Measurements from ENCODE around the gene OVOL2. TPM values are rescaled to one million over a fixed set of nuclear protein-coding genes. Genes with fewer than 3 reads are reported as not detected.

OVOL2 gene
- total and polyA plus RNA-seq, 10 of the 15 experiments (the other 5 are each of a cell fraction or from before 2014, with no cell fraction given), result not detected

DNA sequence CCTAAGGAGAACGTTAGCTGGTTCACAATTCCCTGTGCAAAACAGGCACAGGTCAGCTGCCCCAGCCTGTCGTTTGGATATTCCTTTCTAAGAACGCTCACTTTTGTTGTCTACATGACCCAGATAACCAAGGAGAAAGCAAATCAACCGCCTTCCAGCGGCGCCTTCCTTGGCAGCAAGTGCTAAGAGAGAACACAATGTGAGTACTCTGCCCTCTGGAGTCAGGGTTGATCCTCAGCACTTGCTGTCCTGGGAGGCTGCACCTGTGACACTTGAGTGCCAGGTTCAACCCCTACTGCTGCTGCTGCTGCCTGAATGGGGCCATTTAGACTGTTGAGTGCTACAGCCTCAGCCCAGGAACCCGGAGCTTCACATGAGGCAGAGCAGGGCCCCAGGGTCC, 36.8 kb downstream of the OVOL2 start:
- Histone ChIP-seq H3K79me2 (ENCODE audit: control insufficient read depth, insufficient read depth, low read length) (no peaks in the 10 kb centered on the region), H3K4me2 (ENCODE audit: control insufficient read depth, insufficient read depth) (no peak overlapping the region), H3K27ac (ENCODE audit: control insufficient read depth, insufficient read depth) (no peak overlapping the region), H3K4me1 (ENCODE audit: control insufficient read depth, insufficient read depth, low read length) (no peaks in the 10 kb centered on the region), H3K36me3 (ENCODE audit: control insufficient read depth in 2 of 2, insufficient read depth in 2 of 2, low read length in 1 of 2) (no peaks in the 10 kb centered on the region), H2AFZ (ENCODE audit: control insufficient read depth, low read depth, low read length) (no peak overlapping the region), H4K20me1 (ENCODE audit: control insufficient read depth, insufficient read depth) (no peaks in the 10 kb centered on the region), H3K27me3 (replicated peaks in 1 of 2; ENCODE audit: control insufficient read depth in 2 of 2, insufficient read depth in 2 of 2, low read length in 1 of 2) (no peaks in the 10 kb centered on the region), H3K9me3 (replicated peaks; ENCODE audit: control insufficient read depth, insufficient read depth, low read length) (no peaks in the 10 kb centered on the region), H3K9ac (ENCODE audit: control insufficient read depth, insufficient read depth, low read length) (no peak overlapping the region), H3K4me3 (no peak overlapping the region)
- POLR2A ChIA-PET, result no interaction called here
- no peak for FAIRE-seq
- SMC1A ChIA-PET (ENCODE audit: uncharacterized antibody, unreplicated experiment), result interaction anchor here (0.8 kb wide), 1 partner anchor 338 kb away, joined by 3 read pairs; no protein-coding TSS in a partner anchor
- WGBS (ENCODE audit: insufficient coverage, insufficient replicate concordance, low lambda C conversion rate, missing lambda C conversion rate), result 53% methylated on average over 7 of the region's 7 CpGs
- CTCF ChIA-PET, result interaction anchor here (0.7 to 5.4 kb wide), 10 partner anchors 17 to 516 kb away, joined by 3 to 45 read pairs (median 4); partner anchors contain the start of gene RRBP1
- TF ChIP-seq STAT3 (IDR thresholded peaks at IDR 0.05; ENCODE audit: low read depth, low read length), result no peak
- no TSS peak for BruUV-seq (replicated peaks)
- RAD21 ChIA-PET (ENCODE audit: unreplicated experiment), result interaction anchor here (1.4 to 2.0 kb wide), 4 partner anchors 16 to 484 kb away, joined by 3 to 9 read pairs (median 4); no protein-coding TSS in a partner anchor
- ATAC-seq, result no peak
- DNase-seq (ENCODE audit: low read depth, low spot score), result no peak
- intact Hi-C loops (cut with micrococcal nuclease; ENCODE audit: unreplicated experiment), result no loop called here
- in situ Hi-C loops (cut with MboI), result no loop called here

DNA sequence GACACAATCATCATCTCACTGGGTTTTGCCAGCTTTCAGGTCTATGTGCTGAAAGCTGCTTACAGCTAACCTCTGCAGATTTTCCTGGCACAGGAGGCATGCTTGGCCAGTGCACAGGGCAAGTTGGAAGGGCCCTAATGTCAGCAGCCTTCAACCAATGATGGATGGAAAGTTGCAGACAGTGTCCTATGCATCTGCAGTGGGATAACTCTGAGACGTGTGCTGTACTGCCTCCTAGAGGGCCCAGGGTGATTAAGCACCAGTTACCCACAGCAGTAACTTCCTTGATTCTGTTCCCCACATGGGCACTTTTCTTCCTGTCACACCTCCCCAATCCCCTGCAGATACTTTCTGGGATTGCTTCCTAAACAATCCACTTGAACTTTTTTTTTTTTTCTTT, 38.6 kb downstream of the OVOL2 start:
- WGBS (ENCODE audit: insufficient coverage, insufficient replicate concordance, low lambda C conversion rate, missing lambda C conversion rate), result 0% methylated on average over 1 of the region's 1 CpG
- no peak overlapping the region for H3K9ac ChIP-seq (ENCODE audit: control insufficient read depth, insufficient read depth, low read length)
- no peaks in the 10 kb centered on the region for H3K4me1 ChIP-seq (ENCODE audit: control insufficient read depth, insufficient read depth, low read length)
- DNase-seq (ENCODE audit: low read depth, low spot score), result no peak
- no peak for FAIRE-seq
- POLR2A ChIA-PET, result no interaction called here
- no peaks in the 10 kb centered on the region for H3K27me3 ChIP-seq (replicated peaks in 1 of 2; ENCODE audit: control insufficient read depth in 2 of 2, insufficient read depth in 2 of 2, low read length in 1 of 2)
- CTCF ChIA-PET, result interaction anchor here (1.0 to 5.4 kb wide), 4 partner anchors 15 to 66 kb away, joined by 3 to 45 read pairs (median 5); no protein-coding TSS in a partner anchor
- H3K4me3 ChIP-seq, result no peak overlapping the region
- RAD21 ChIA-PET (ENCODE audit: unreplicated experiment), result interaction anchor here (1.5 to 2.0 kb wide), 3 partner anchors 15 to 22 kb away, joined by 4 to 9 read pairs (median 5); no protein-coding TSS in a partner anchor
- intact Hi-C loops (cut with micrococcal nuclease; ENCODE audit: unreplicated experiment), result no loop called here
- H4K20me1 ChIP-seq (ENCODE audit: control insufficient read depth, insufficient read depth), result no peaks in the 10 kb centered on the region
- H3K27ac ChIP-seq (ENCODE audit: control insufficient read depth, insufficient read depth), result no peak overlapping the region
- no peaks in the 10 kb centered on the region for H3K36me3 ChIP-seq (ENCODE audit: control insufficient read depth in 2 of 2, insufficient read depth in 2 of 2, low read length in 1 of 2)
- H3K4me2 ChIP-seq (ENCODE audit: control insufficient read depth, insufficient read depth), result no peak overlapping the region
- no TSS peak for BruUV-seq (replicated peaks)
- ATAC-seq, result peak; percentile 95
- no peak overlapping the region for H2AFZ ChIP-seq (ENCODE audit: control insufficient read depth, low read depth, low read length)
- H3K79me2 ChIP-seq (ENCODE audit: control insufficient read depth, insufficient read depth, low read length), result no peaks in the 10 kb centered on the region
- TF ChIP-seq BMI1 (IDR thresholded peaks at IDR 0.05; ENCODE audit: borderline replicate concordance), result no peak
- TF ChIP-seq, protein P1, sequence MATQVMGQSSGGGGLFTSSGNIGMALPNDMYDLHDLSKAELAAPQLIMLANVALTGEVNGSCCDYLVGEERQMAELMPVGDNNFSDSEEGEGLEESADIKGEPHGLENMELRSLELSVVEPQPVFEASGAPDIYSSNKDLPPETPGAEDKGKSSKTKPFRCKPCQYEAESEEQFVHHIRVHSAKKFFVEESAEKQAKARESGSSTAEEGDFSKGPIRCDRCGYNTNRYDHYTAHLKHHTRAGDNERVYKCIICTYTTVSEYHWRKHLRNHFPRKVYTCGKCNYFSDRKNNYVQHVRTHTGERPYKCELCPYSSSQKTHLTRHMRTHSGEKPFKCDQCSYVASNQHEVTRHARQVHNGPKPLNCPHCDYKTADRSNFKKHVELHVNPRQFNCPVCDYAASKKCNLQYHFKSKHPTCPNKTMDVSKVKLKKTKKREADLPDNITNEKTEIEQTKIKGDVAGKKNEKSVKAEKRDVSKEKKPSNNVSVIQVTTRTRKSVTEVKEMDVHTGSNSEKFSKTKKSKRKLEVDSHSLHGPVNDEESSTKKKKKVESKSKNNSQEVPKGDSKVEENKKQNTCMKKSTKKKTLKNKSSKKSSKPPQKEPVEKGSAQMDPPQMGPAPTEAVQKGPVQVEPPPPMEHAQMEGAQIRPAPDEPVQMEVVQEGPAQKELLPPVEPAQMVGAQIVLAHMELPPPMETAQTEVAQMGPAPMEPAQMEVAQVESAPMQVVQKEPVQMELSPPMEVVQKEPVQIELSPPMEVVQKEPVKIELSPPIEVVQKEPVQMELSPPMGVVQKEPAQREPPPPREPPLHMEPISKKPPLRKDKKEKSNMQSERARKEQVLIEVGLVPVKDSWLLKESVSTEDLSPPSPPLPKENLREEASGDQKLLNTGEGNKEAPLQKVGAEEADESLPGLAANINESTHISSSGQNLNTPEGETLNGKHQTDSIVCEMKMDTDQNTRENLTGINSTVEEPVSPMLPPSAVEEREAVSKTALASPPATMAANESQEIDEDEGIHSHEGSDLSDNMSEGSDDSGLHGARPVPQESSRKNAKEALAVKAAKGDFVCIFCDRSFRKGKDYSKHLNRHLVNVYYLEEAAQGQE (IDR thresholded peaks at IDR 0.05; ENCODE audit: low read depth, low read length), result no peak
- TF ChIP-seq SMC3 (IDR thresholded peaks at IDR 0.05; ENCODE audit: borderline replicate concordance, low read length), result peak; percentile 41; the same call in 1 of the 2 replicates
- TF ChIP-seq, protein P2, sequence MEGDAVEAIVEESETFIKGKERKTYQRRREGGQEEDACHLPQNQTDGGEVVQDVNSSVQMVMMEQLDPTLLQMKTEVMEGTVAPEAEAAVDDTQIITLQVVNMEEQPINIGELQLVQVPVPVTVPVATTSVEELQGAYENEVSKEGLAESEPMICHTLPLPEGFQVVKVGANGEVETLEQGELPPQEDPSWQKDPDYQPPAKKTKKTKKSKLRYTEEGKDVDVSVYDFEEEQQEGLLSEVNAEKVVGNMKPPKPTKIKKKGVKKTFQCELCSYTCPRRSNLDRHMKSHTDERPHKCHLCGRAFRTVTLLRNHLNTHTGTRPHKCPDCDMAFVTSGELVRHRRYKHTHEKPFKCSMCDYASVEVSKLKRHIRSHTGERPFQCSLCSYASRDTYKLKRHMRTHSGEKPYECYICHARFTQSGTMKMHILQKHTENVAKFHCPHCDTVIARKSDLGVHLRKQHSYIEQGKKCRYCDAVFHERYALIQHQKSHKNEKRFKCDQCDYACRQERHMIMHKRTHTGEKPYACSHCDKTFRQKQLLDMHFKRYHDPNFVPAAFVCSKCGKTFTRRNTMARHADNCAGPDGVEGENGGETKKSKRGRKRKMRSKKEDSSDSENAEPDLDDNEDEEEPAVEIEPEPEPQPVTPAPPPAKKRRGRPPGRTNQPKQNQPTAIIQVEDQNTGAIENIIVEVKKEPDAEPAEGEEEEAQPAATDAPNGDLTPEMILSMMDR (IDR thresholded peaks at IDR 0.05 in 2 of 3, conservative IDR thresholded peaks at IDR 0.05 in 1 of 3; ENCODE audit: control insufficient read depth in 2 of 3, extremely low read depth in 1 of 3, insufficient read depth in 1 of 3, low read depth in 3 of 3, low read length in 3 of 3), result peak; percentile 64 to 81 (median 70); a peak in 5 of 6 replicates
- TF ChIP-seq, protein P3, sequence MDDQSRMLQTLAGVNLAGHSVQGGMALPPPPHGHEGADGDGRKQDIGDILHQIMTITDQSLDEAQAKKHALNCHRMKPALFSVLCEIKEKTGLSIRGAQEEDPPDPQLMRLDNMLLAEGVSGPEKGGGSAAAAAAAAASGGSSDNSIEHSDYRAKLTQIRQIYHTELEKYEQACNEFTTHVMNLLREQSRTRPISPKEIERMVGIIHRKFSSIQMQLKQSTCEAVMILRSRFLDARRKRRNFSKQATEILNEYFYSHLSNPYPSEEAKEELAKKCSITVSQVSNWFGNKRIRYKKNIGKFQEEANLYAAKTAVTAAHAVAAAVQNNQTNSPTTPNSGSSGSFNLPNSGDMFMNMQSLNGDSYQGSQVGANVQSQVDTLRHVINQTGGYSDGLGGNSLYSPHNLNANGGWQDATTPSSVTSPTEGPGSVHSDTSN (IDR thresholded peaks at IDR 0.05; ENCODE audit: insufficient replicate concordance, low read depth, low read length), result no peak
- TF ChIP-seq RAD21 (IDR thresholded peaks at IDR 0.05; ENCODE audit: insufficient read depth, low read depth, low read length), result peak; percentile 71
- no peak for TF ChIP-seq CHD2 (IDR thresholded peaks at IDR 0.05; ENCODE audit: borderline replicate concordance, low read depth, low read length)
- SMC1A ChIA-PET (ENCODE audit: uncharacterized antibody, unreplicated experiment), result interaction anchor here (0.8 to 4.3 kb wide), 4 partner anchors 15 to 124 kb away, joined by 3 to 29 read pairs (median 13); no protein-coding TSS in a partner anchor
- in situ Hi-C loops (cut with MboI), result no loop called here
- H3K9me3 ChIP-seq (replicated peaks; ENCODE audit: control insufficient read depth, insufficient read depth, low read length), result no peaks in the 10 kb centered on the region
